Caco-2 (cell line): ENCODE results near the gene ARMH1. TPM values are rescaled to one million over a fixed set of nuclear protein-coding genes. Genes with fewer than 3 reads are reported as not detected.

Experiments used
- BruUV-seq: library from RNA; stranded (reverse); fragments of 400-500 nt; replicated peaks from 2 replicates; lab custom pipeline; 2021; lab: Mats Ljungman, UMichigan
- CTCF ChIA-PET: fragments of 300-600 bp; sonication (Branson Sonifier 250); formaldehyde crosslinking; loops from one replicate; lab custom pipeline; 2022; ENCODE audit warnings: antibody characterized with exemption; lab: Charles Lee
- POLR2A ChIA-PET: fragments of 300-600 bp; sonication (Branson Sonifier 250); formaldehyde crosslinking; loops from one replicate; lab custom pipeline; 2022; ENCODE audit warnings: antibody characterized with exemption; lab: Charles Lee
- DNase-seq, 2 experiments: peaks; one replicate each; pipeline versions ENCODE4 v3.0.0 to v3.0.0-alpha.2; 2020 to 2022
- H3K27me3 ChIP-seq: replicated peaks from 2 replicates; pipeline ENCODE4 v1.6.0; 2011; ENCODE audit warnings: low read length; ENCODE audit not compliant: control insufficient read depth, insufficient read depth
- H3K36me3 ChIP-seq: 2 replicates; pipeline ENCODE4 v1.5.1; 2011; ENCODE audit warnings: low read length; ENCODE audit not compliant: control insufficient read depth, insufficient read depth
- H3K4me1 ChIP-seq: fragments of 250-450 bp; sonication (Bioruptor Pico); 2 replicates; pipeline ENCODE4 v1.5.1; 2020; ENCODE audit warnings: mild to moderate bottlenecking
- H3K4me3 ChIP-seq: 2 replicates; pipeline ENCODE4 v1.5.1; 2011; ENCODE audit warnings: low read depth, mild to moderate bottlenecking, control low read depth, low read length
- H3K9me3 ChIP-seq: fragments of 250-450 bp; sonication (Bioruptor Pico); 2 replicates; pipeline ENCODE4 v1.5.1; 2020; ENCODE audit warnings: mild to moderate bottlenecking, moderate library complexity
- H3K27ac Mint-ChIP-seq: one replicate; pipeline ENCODE4 v1.8.0; 2022; ENCODE audit warnings: mixed read lengths; ENCODE audit not compliant: unreplicated experiment
- H3K27me3 Mint-ChIP-seq: one replicate; pipeline ENCODE4 v1.8.0; 2022; ENCODE audit warnings: mixed read lengths; ENCODE audit not compliant: insufficient read depth, unreplicated experiment
- H3K36me3 Mint-ChIP-seq: one replicate; pipeline ENCODE4 v1.8.0; 2022; ENCODE audit warnings: mild to moderate bottlenecking, mixed read lengths; ENCODE audit not compliant: insufficient read depth, unreplicated experiment
- H3K4me1 Mint-ChIP-seq: one replicate; pipeline ENCODE4 v1.8.0; 2022; ENCODE audit warnings: low read depth, mixed read lengths; ENCODE audit not compliant: unreplicated experiment
- H3K4me3 Mint-ChIP-seq: one replicate; pipeline ENCODE4 v1.8.0; 2022; ENCODE audit warnings: mild to moderate bottlenecking, moderate library complexity, mixed read lengths; ENCODE audit not compliant: unreplicated experiment
- H3K9me3 Mint-ChIP-seq: one replicate; pipeline ENCODE4 v1.8.0; 2022; ENCODE audit warnings: mixed read lengths; ENCODE audit not compliant: unreplicated experiment
- CTCF ChIP-seq, 2 experiments: fragments of 200-600 bp in 1 of 2; IDR thresholded peaks; 1 replicate in 1 of 2; 2 replicates in 1 of 2; pipeline versions ENCODE4 v1.5.1 to v1.8.0; 2011 to 2022; ENCODE audit warnings: antibody characterized with exemption in 1 of 2, control low read depth in 1 of 2, inconsistent platforms in 1 of 2, low read depth in 1 of 2, low read length in 1 of 2, mild to moderate bottlenecking in 1 of 2, moderate library complexity in 1 of 2; ENCODE audit not compliant: insufficient read depth in 1 of 2, severe bottlenecking in 1 of 2, unreplicated experiment in 1 of 2
- intact Hi-C: fragments of 100-400 bp; cut with micrococcal nuclease; formaldehyde crosslinking; loops from one replicate; pipeline ENCODE4 v1.10.0; 2022; ENCODE audit not compliant: unreplicated experiment
- total RNA-seq: library from RNA; stranded (reverse); gene quantifications from 2 replicates; pipeline ENCODE4 v1.2.3, GENCODE V29; 2022

Gene ARMH1
- total RNA-seq, 1 experiment from 2014 or later: not detected

- TF ChIP-seq CTCF (IDR thresholded peaks at IDR 0.05; ENCODE audit: insufficient read depth in 1 of 2, low read depth in 1 of 2, low read length in 1 of 2, severe bottlenecking in 1 of 2, unreplicated experiment in 1 of 2): no peak
- no peak for DNase-seq
- no peak overlapping the region for H3K4me3 ChIP-seq
- no peaks in the 10 kb centered on the region for H3K36me3 ChIP-seq
- intact Hi-C loops: no loop called here
- Mint-ChIP-seq H3K4me1 (peaks cover 10% of the 10 kb centered on the region), H3K4me3 (no peak overlapping the region), H3K27ac (peak overlapping the region; percentile 1), H3K27me3 (no peaks in the 10 kb centered on the region), H3K36me3 (peaks cover 8% of the 10 kb centered on the region), H3K9me3 (no peaks in the 10 kb centered on the region)
- CTCF ChIA-PET: no interaction called here
- POLR2A ChIA-PET: no interaction called here
- no peaks in the 10 kb centered on the region for H3K27me3 ChIP-seq
- no peaks in the 10 kb centered on the region for H3K9me3 ChIP-seq
- H3K4me1 ChIP-seq: no peaks in the 10 kb centered on the region
- no TSS peak for BruUV-seq
Measured at GRCh38 chr1:44723064-44723463, 48.5 kb downstream of the ARMH1 start.

GRCh38 chr1:44723496-44724295 is 49.2 kb downstream of the ARMH1 start:
- peaks cover 12% of the 10 kb centered on the region for H3K4me1 Mint-ChIP-seq
- ChIA-PET POLR2A (no interaction called here), CTCF (no interaction called here)
- intact Hi-C loops: no loop called here
- no peak overlapping the region for H3K4me3 Mint-ChIP-seq
- H3K27me3 ChIP-seq: no peaks in the 10 kb centered on the region
- H3K4me3 ChIP-seq: no peak overlapping the region
- BruUV-seq: no TSS peak
- H3K36me3 ChIP-seq: no peaks in the 10 kb centered on the region
- peak overlapping the region; percentile 1 for H3K27ac Mint-ChIP-seq
- H3K9me3 Mint-ChIP-seq: no peaks in the 10 kb centered on the region
- H3K36me3 Mint-ChIP-seq: peaks cover 8% of the 10 kb centered on the region
- no peaks in the 10 kb centered on the region for H3K9me3 ChIP-seq
- no peaks in the 10 kb centered on the region for H3K27me3 Mint-ChIP-seq
- no peak for TF ChIP-seq CTCF (IDR thresholded peaks at IDR 0.05; ENCODE audit: insufficient read depth in 1 of 2, low read depth in 1 of 2, low read length in 1 of 2, severe bottlenecking in 1 of 2, unreplicated experiment in 1 of 2)
- DNase-seq: no peak
- no peaks in the 10 kb centered on the region for H3K4me1 ChIP-seq

GRCh38 chr1:44724296-44724954 is 49.9 kb downstream of the ARMH1 start:
- H3K4me1 ChIP-seq: no peaks in the 10 kb centered on the region
- H3K4me3 ChIP-seq: no peak overlapping the region
- no peak for DNase-seq
- intact Hi-C loops: no loop called here
- Mint-ChIP-seq H3K27me3 (no peaks in the 10 kb centered on the region), H3K9me3 (no peaks in the 10 kb centered on the region), H3K27ac (no peak overlapping the region), H3K36me3 (peaks cover 8% of the 10 kb centered on the region), H3K4me3 (no peak overlapping the region), H3K4me1 (peaks cover 12% of the 10 kb centered on the region)
- no peaks in the 10 kb centered on the region for H3K36me3 ChIP-seq
- TF ChIP-seq CTCF (IDR thresholded peaks at IDR 0.05; ENCODE audit: insufficient read depth in 1 of 2, low read depth in 1 of 2, low read length in 1 of 2, severe bottlenecking in 1 of 2, unreplicated experiment in 1 of 2): no peak
- no peaks in the 10 kb centered on the region for H3K27me3 ChIP-seq
- CTCF ChIA-PET: no interaction called here
- H3K9me3 ChIP-seq: no peaks in the 10 kb centered on the region
- POLR2A ChIA-PET: no interaction called here
- no TSS peak for BruUV-seq
